ENCODE measurements around the gene TSPAN16.
A peak's percentile ranks its signal among the peaks of the same experiment; 100 is the strongest.
"Not testable (repeated sequence)": the region's sequence is repeated elsewhere in the genome, so short reads cannot be mapped to it uniquely, and the experiment has no call there.

TSPAN16 gene

GRCh38 chr19:11321191-11322126 is 25.5 kb downstream of the TSPAN16 start:
- no peak for DNase-seq

- no peak for DNase-seq
These were observed 26.5 kb downstream of the TSPAN16 start for GRCh38 chr19:11322269-11323024.

GRCh38 chr19:11323601-11324078 is 27.7 kb downstream of the TSPAN16 start:
- DNase-seq, result no peak

GRCh38 chr19:11324079-11324661 is 28.2 kb downstream of the TSPAN16 start:
- no peak for DNase-seq

- DNase-seq, result no peak
These were observed 28.9 kb downstream of the TSPAN16 start for GRCh38 chr19:11324748-11325389.

- no peak for DNase-seq
These were observed 29.6 kb downstream of the TSPAN16 start for GRCh38 chr19:11325544-11325943.

- no peak for DNase-seq
These were observed 34.2 kb downstream of the TSPAN16 start for GRCh38 chr19:11330127-11330526.

- no peak for DNase-seq
These were observed 35.5 kb downstream of the TSPAN16 start for GRCh38 chr19:11331502-11331901.

- no peak for DNase-seq
These were observed 36.9 kb downstream of the TSPAN16 start for GRCh38 chr19:11332822-11333221.

GRCh38 chr19:11333838-11334237 is 37.9 kb downstream of the TSPAN16 start:
- DNase-seq, result not testable (repeated sequence)

GRCh38 chr19:11335449-11336146 is 39.6 kb downstream of the TSPAN16 start:
- DNase-seq, result no peak

GRCh38 chr19:11337080-11337479 is 41.1 kb downstream of the TSPAN16 start:
- no peak for DNase-seq

GRCh38 chr19:11338121-11338520 is 42.2 kb downstream of the TSPAN16 start:
- DNase-seq, result no peak

GRCh38 chr19:11338569-11339253 is 42.8 kb downstream of the TSPAN16 start:
- DNase-seq, result no peak

GRCh38 chr19:11339254-11340098 is 43.5 kb downstream of the TSPAN16 start, which contains the start of gene RAB3D:
RAB3D (minus strand) TSS chr19:11339657; CDS start chr19:11337399, 2,258 bp downstream.
- DNase-seq, result peak; percentile 75

GRCh38 chr19:11340099-11340467 is 44.1 kb downstream of the TSPAN16 start:
- not testable (repeated sequence) for DNase-seq

- no peak for DNase-seq
These were observed 46.5 kb downstream of the TSPAN16 start for GRCh38 chr19:11342429-11342828.

- DNase-seq, result no peak
These were observed 49.3 kb downstream of the TSPAN16 start for GRCh38 chr19:11345122-11345803.

GRCh38 chr19:11346104-11346940 is 50.4 kb downstream of the TSPAN16 start, which contains the start of the genes CCDC159 and TMEM205:
CCDC159 (plus strand) TSS chr19:11346519; CDS start chr19:11346607, 88 bp downstream.
TMEM205 (minus strand) TSS chr19:11346268; CDS start chr19:11345619, 649 bp downstream.
- peak; percentile 98 for DNase-seq
